NCI-H2196 (cell line): ENCODE data around the gene AAK1.
"Not testable (repeated sequence)": the region's sequence is repeated elsewhere in the genome, so short reads cannot be mapped to it uniquely, and the experiment has no call there.

Experiments
- DNase-seq: peaks from one replicate; lab custom pipeline; 2025; ENCODE audit not compliant: unreplicated experiment; lab: John Stamatoyannopoulos, UW

AAK1 gene

GRCh38 chr2:69459936-69460335 lies 183.6 kb downstream of the AAK1 start:
- no peak for DNase-seq

GRCh38 chr2:69456950-69457445 lies 186.5 kb downstream of the AAK1 start:
- no peak for DNase-seq

- DNase-seq: no peak
Measured at GRCh38 chr2:69456154-69456553, 187.4 kb downstream of the AAK1 start.

GRCh38 chr2:69454976-69455375 lies 188.6 kb downstream of the AAK1 start:
- no peak for DNase-seq

- DNase-seq: no peak
Measured at GRCh38 chr2:69453475-69454129, 189.9 kb downstream of the AAK1 start.

GRCh38 chr2:69452687-69453086 lies 190.9 kb downstream of the AAK1 start:
- no peak for DNase-seq

GRCh38 chr2:69450735-69451416 lies 192.7 kb downstream of the AAK1 start:
- no peak for DNase-seq

- DNase-seq: no peak
Measured at GRCh38 chr2:69449906-69450305, 193.6 kb downstream of the AAK1 start.

- DNase-seq: not testable (repeated sequence)
Measured at GRCh38 chr2:69443673-69444072, 199.9 kb downstream of the AAK1 start.

- not testable (repeated sequence) for DNase-seq
Measured at GRCh38 chr2:69439499-69439898, 204.0 kb downstream of the AAK1 start.

GRCh38 chr2:69438580-69438979 lies 205.0 kb downstream of the AAK1 start:
- DNase-seq: no peak

GRCh38 chr2:69437751-69438154 lies 205.8 kb downstream of the AAK1 start:
- DNase-seq: peak; percentile 34

GRCh38 chr2:69436938-69437750 lies 206.4 kb downstream of the AAK1 start, which contains the start of gene NFU1:
Gene NFU1, minus strand, starts transcription at chr2:69437435. Its CDS starts 13 bp downstream, at chr2:69437422.
- peak; percentile 68 for DNase-seq

- DNase-seq: no peak
Measured at GRCh38 chr2:69436596-69436937, 207.0 kb downstream of the AAK1 start.

- no peak for DNase-seq
Measured at GRCh38 chr2:69434753-69435152, 208.8 kb downstream of the AAK1 start.

GRCh38 chr2:69429491-69430183 lies 213.9 kb downstream of the AAK1 start:
- DNase-seq: no peak

GRCh38 chr2:69428981-69429380 lies 214.6 kb downstream of the AAK1 start:
- DNase-seq: no peak

- DNase-seq: no peak
Measured at GRCh38 chr2:69424419-69424818, 219.1 kb downstream of the AAK1 start.

- no peak for DNase-seq
Measured at GRCh38 chr2:69422198-69422597, 221.3 kb downstream of the AAK1 start.

GRCh38 chr2:69419111-69419510 lies 224.4 kb downstream of the AAK1 start:
- DNase-seq: not testable (repeated sequence)

GRCh38 chr2:69416147-69416546 lies 227.4 kb downstream of the AAK1 start:
- no peak for DNase-seq
